ENCODE measurements around the gene MPZL2. TPM values are rescaled to one million over a fixed set of nuclear protein-coding genes. Genes with fewer than 3 reads are reported as not detected.

MPZL2 gene
- total and polyA plus RNA-seq, 10 of the 15 experiments (the other 5 are each of a cell fraction or from before 2014, with no cell fraction given) = 0.81 to 4.8 (median 3.1) TPM

- TF ChIP-seq SUPT20H (IDR thresholded peaks at IDR 0.05; ENCODE audit: borderline replicate concordance, control insufficient read depth, low read depth, low read length) (no peak), NFYA (IDR thresholded peaks at IDR 0.05; ENCODE audit: borderline replicate concordance, low read depth, low read length) (no peak), ASH2L (IDR thresholded peaks at IDR 0.05; ENCODE audit: borderline replicate concordance, low read depth) (no peak)
Observed at GRCh38 chr11:118258410-118258809, 5.7 kb downstream of the MPZL2 start (continued).

GRCh38 chr11:118252688-118253087, 11.4 kb downstream of the MPZL2 start:
- Histone ChIP-seq H3K9ac (ENCODE audit: control insufficient read depth, insufficient read depth, low read length) (no peak overlapping the region), H3K36me3 (ENCODE audit: control insufficient read depth in 2 of 2, insufficient read depth in 2 of 2, low read length in 1 of 2) (no peaks in the 10 kb centered on the region), H3K27me3 (replicated peaks in 1 of 2; ENCODE audit: control insufficient read depth in 2 of 2, insufficient read depth in 2 of 2, low read length in 1 of 2) (no peaks in the 10 kb centered on the region), H3K79me2 (ENCODE audit: control insufficient read depth, insufficient read depth, low read length) (no peaks in the 10 kb centered on the region; the same call in 1 of the 2 replicates), H3K27ac (ENCODE audit: control insufficient read depth, insufficient read depth) (no peak overlapping the region), H3K4me3 (peak overlapping the region; percentile 83), H4K20me1 (ENCODE audit: control insufficient read depth, insufficient read depth) (no peaks in the 10 kb centered on the region), H2AFZ (ENCODE audit: control insufficient read depth, low read depth, low read length) (peak overlapping the region; percentile 100), H3K9me3 (replicated peaks; ENCODE audit: control insufficient read depth, insufficient read depth, low read length) (no peaks in the 10 kb centered on the region; the same call in 2 of the 3 replicates), H3K4me2 (ENCODE audit: control insufficient read depth, insufficient read depth) (peak overlapping the region; percentile 85), H3K4me1 (ENCODE audit: control insufficient read depth, insufficient read depth, low read length) (no peaks in the 10 kb centered on the region)
- POLR2A ChIA-PET = interaction anchor here (1.0 to 2.3 kb wide), 5 partner anchors 11 to 184 kb away, joined by 3 to 12 read pairs (median 4); partner anchors contain the start of gene KMT2A
- DNase-seq (ENCODE audit: low read depth, low spot score) (no peak), FAIRE-seq (no peak), ATAC-seq (peak; percentile 57)
- CTCF ChIA-PET = interaction anchor here (0.8 to 1.6 kb wide), 9 partner anchors 8 to 100 kb away, joined by 3 to 15 read pairs (median 4); partner anchors contain the start of gene MPZL2
- no peak for TF ChIP-seq ZNF384 (IDR thresholded peaks at IDR 0.05; ENCODE audit: borderline replicate concordance, low read depth, low read length)
- TF ChIP-seq E2F4 (IDR thresholded peaks at IDR 0.05; ENCODE audit: low read depth, low read length) = no peak
- no peak for TF ChIP-seq JUNB (IDR thresholded peaks at IDR 0.05)
- no peak for TF ChIP-seq HCFC1 (IDR thresholded peaks at IDR 0.05; ENCODE audit: low read length)
- no peak for TF ChIP-seq HSF1 (IDR thresholded peaks at IDR 0.05; ENCODE audit: low read depth, low read length)
- TF ChIP-seq CBX3 (IDR thresholded peaks at IDR 0.05; ENCODE audit: borderline replicate concordance, low read depth) = no peak
- no peak for TF ChIP-seq NBN (IDR thresholded peaks at IDR 0.05)
- no peak for TF ChIP-seq CBFB (IDR thresholded peaks at IDR 0.05; ENCODE audit: low read depth)
- no peak for TF ChIP-seq E2F8 (IDR thresholded peaks at IDR 0.05; ENCODE audit: low read depth, partially characterized antibody)
- no peak for TF ChIP-seq ELK1 (IDR thresholded peaks at IDR 0.05; ENCODE audit: low read depth, low read length)
- peak; percentile 2 to 9; a peak in 1 of 4 replicates for TF ChIP-seq IKZF2 (IDR thresholded peaks at IDR 0.05)
- peak; percentile 52; the same call in 1 of the 2 replicates for TF ChIP-seq CREB1 (IDR thresholded peaks at IDR 0.05; ENCODE audit: low read depth)
- TF ChIP-seq POLR2AphosphoS2 (IDR thresholded peaks at IDR 0.05; ENCODE audit: low read depth, low read length) = no peak
- TF ChIP-seq SPI1 (IDR thresholded peaks at IDR 0.05; ENCODE audit: borderline replicate concordance, insufficient read depth, low read depth, low read length) = peak; percentile 81
- intact Hi-C loops (cut with micrococcal nuclease; ENCODE audit: unreplicated experiment) = loop anchor here (1.0 kb wide), 1 partner anchor 35 kb away; no protein-coding TSS in a partner anchor
- RAD21 ChIA-PET (ENCODE audit: unreplicated experiment) = interaction anchor here (1.3 to 1.6 kb wide), 7 partner anchors 11 to 107 kb away, joined by 3 to 11 read pairs (median 6); partner anchors contain the start of gene UBE4A
- BruUV-seq (replicated peaks) = no TSS peak
- WGBS (ENCODE audit: insufficient coverage, insufficient replicate concordance, low lambda C conversion rate, missing lambda C conversion rate) = 41% methylated on average over 3 of the region's 3 CpGs
- SMC1A ChIA-PET (ENCODE audit: uncharacterized antibody, unreplicated experiment) = interaction anchor here (1.2 to 2.3 kb wide), 7 partner anchors 26 to 109 kb away, joined by 3 to 10 read pairs (median 6); no protein-coding TSS in a partner anchor
- in situ Hi-C loops (cut with MboI) = no loop called here

All from GM12878 (cell line).